ENCODE measurements around the gene MRPS15. TPM values are rescaled to one million over a fixed set of nuclear protein-coding genes. Genes with fewer than 3 reads are reported as not detected.

MRPS15 gene
- total and polyA plus RNA-seq, 2 of the 13 experiments (the other 11 are each of a cell fraction or from before 2014, with no cell fraction given): 59.0 to 113 TPM

- TF ChIP-seq, protein P1, sequence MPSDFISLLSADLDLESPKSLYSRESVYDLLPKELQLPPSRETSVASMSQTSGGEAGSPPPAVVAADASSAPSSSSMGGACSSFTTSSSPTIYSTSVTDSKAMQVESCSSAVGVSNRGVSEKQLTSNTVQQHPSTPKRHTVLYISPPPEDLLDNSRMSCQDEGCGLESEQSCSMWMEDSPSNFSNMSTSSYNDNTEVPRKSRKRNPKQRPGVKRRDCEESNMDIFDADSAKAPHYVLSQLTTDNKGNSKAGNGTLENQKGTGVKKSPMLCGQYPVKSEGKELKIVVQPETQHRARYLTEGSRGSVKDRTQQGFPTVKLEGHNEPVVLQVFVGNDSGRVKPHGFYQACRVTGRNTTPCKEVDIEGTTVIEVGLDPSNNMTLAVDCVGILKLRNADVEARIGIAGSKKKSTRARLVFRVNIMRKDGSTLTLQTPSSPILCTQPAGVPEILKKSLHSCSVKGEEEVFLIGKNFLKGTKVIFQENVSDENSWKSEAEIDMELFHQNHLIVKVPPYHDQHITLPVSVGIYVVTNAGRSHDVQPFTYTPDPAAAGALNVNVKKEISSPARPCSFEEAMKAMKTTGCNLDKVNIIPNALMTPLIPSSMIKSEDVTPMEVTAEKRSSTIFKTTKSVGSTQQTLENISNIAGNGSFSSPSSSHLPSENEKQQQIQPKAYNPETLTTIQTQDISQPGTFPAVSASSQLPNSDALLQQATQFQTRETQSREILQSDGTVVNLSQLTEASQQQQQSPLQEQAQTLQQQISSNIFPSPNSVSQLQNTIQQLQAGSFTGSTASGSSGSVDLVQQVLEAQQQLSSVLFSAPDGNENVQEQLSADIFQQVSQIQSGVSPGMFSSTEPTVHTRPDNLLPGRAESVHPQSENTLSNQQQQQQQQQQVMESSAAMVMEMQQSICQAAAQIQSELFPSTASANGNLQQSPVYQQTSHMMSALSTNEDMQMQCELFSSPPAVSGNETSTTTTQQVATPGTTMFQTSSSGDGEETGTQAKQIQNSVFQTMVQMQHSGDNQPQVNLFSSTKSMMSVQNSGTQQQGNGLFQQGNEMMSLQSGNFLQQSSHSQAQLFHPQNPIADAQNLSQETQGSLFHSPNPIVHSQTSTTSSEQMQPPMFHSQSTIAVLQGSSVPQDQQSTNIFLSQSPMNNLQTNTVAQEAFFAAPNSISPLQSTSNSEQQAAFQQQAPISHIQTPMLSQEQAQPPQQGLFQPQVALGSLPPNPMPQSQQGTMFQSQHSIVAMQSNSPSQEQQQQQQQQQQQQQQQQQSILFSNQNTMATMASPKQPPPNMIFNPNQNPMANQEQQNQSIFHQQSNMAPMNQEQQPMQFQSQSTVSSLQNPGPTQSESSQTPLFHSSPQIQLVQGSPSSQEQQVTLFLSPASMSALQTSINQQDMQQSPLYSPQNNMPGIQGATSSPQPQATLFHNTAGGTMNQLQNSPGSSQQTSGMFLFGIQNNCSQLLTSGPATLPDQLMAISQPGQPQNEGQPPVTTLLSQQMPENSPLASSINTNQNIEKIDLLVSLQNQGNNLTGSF (CRISPR knock-in tag; IDR thresholded peaks at IDR 0.05): peak; percentile 88
- peak; percentile 92; the same call in 1 of the 2 replicates for TF ChIP-seq SNAI1 (CRISPR knock-in tag; IDR thresholded peaks at IDR 0.05; ENCODE audit: borderline replicate concordance)
- TF ChIP-seq, protein P2, sequence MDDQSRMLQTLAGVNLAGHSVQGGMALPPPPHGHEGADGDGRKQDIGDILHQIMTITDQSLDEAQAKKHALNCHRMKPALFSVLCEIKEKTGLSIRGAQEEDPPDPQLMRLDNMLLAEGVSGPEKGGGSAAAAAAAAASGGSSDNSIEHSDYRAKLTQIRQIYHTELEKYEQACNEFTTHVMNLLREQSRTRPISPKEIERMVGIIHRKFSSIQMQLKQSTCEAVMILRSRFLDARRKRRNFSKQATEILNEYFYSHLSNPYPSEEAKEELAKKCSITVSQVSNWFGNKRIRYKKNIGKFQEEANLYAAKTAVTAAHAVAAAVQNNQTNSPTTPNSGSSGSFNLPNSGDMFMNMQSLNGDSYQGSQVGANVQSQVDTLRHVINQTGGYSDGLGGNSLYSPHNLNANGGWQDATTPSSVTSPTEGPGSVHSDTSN (CRISPR knock-in tag; IDR thresholded peaks at IDR 0.05; ENCODE audit: borderline replicate concordance): no peak
- peak; percentile 89 for TF ChIP-seq ARNTL (CRISPR knock-in tag; IDR thresholded peaks at IDR 0.05)
- TF ChIP-seq, protein P3, sequence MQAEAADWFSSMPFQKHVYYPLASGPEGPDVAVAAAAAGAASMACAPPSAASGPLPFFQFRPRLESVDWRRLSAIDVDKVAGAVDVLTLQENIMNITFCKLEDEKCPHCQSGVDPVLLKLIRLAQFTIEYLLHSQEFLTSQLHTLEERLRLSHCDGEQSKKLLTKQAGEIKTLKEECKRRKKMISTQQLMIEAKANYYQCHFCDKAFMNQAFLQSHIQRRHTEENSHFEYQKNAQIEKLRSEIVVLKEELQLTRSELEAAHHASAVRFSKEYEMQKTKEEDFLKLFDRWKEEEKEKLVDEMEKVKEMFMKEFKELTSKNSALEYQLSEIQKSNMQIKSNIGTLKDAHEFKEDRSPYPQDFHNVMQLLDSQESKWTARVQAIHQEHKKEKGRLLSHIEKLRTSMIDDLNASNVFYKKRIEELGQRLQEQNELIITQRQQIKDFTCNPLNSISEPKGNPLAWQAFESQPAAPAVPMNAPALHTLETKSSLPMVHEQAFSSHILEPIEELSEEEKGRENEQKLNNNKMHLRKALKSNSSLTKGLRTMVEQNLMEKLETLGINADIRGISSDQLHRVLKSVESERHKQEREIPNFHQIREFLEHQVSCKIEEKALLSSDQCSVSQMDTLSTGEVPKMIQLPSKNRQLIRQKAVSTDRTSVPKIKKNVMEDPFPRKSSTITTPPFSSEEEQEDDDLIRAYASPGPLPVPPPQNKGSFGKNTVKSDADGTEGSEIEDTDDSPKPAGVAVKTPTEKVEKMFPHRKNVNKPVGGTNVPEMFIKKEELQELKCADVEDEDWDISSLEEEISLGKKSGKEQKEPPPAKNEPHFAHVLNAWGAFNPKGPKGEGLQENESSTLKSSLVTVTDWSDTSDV (CRISPR knock-in tag; IDR thresholded peaks at IDR 0.05): no peak; the same call in 1 of the 2 replicates
- no peak for TF ChIP-seq MATR3 (CRISPR knock-in tag; IDR thresholded peaks at IDR 0.05)
- no peak; the same call in 1 of the 2 replicates for TF ChIP-seq SSRP1 (CRISPR knock-in tag; IDR thresholded peaks at IDR 0.05)
- TF ChIP-seq ONECUT2 (CRISPR knock-in tag; IDR thresholded peaks at IDR 0.05): 0 out of 2 replicates have a peak, but pooled peaks have one; percentile 66
- 0 out of 2 replicates have a peak, but pooled peaks have one; percentile 66 for TF ChIP-seq ZBED4 (CRISPR knock-in tag; IDR thresholded peaks at IDR 0.05; ENCODE audit: borderline replicate concordance)
- TF ChIP-seq SNAPC2 (CRISPR knock-in tag; IDR thresholded peaks at IDR 0.05): no peak
- TF ChIP-seq ATRX (CRISPR knock-in tag; IDR thresholded peaks at IDR 0.05; ENCODE audit: borderline replicate concordance): no peak
These were observed 22.5 kb upstream of the MRPS15 start (continued) for GRCh38 chr1:36486439-36487335.

All from HepG2 (cell line).